ENCODE measurements around the gene C1QL4.
"Not testable (repeated sequence)": the region's sequence is repeated elsewhere in the genome, so short reads cannot be mapped to it uniquely, and the experiment has no call there.

The C1QL4 gene

GRCh38 chr12:49301760-49302159 lies 35.2 kb downstream of the C1QL4 start:
- DNase-seq (ENCODE audit: low spot score) = no peak

GRCh38 chr12:49298160-49298559 lies 38.8 kb downstream of the C1QL4 start:
- no peak for DNase-seq (ENCODE audit: low spot score)

GRCh38 chr12:49297695-49298060 lies 39.3 kb downstream of the C1QL4 start:
- DNase-seq (ENCODE audit: low spot score) = no peak

GRCh38 chr12:49296836-49297694 lies 39.9 kb downstream of the C1QL4 start:
- DNase-seq (ENCODE audit: low spot score) = no peak

- peak; percentile 66 for DNase-seq (ENCODE audit: low spot score)
Observed at GRCh38 chr12:49296034-49296835, 40.8 kb downstream of the C1QL4 start.

GRCh38 chr12:49295082-49295936 lies 41.7 kb downstream of the C1QL4 start, which contains the start of gene PRPH:
TSS of gene PRPH (plus strand) at chr12:49295147. CDS start at chr12:49295201, 54 bp downstream.
- no peak for DNase-seq (ENCODE audit: low spot score)

- DNase-seq (ENCODE audit: low spot score) = no peak
Observed at GRCh38 chr12:49294804-49295081, 42.2 kb downstream of the C1QL4 start.

- no peak for DNase-seq (ENCODE audit: low spot score)
Observed at GRCh38 chr12:49294086-49294803, 42.7 kb downstream of the C1QL4 start.

GRCh38 chr12:49293056-49293956 lies 43.7 kb downstream of the C1QL4 start:
- DNase-seq (ENCODE audit: low spot score) = no peak

GRCh38 chr12:49292729-49293055 lies 44.3 kb downstream of the C1QL4 start:
- DNase-seq (ENCODE audit: low spot score) = no peak

GRCh38 chr12:49288922-49289555 lies 47.9 kb downstream of the C1QL4 start:
- DNase-seq (ENCODE audit: low spot score) = no peak

- DNase-seq (ENCODE audit: low spot score) = peak; percentile 73
Observed at GRCh38 chr12:49288412-49288853, 48.6 kb downstream of the C1QL4 start.

GRCh38 chr12:49287876-49288275 lies 49.1 kb downstream of the C1QL4 start:
- no peak for DNase-seq (ENCODE audit: low spot score)

GRCh38 chr12:49284672-49285071 lies 52.3 kb downstream of the C1QL4 start:
- no peak for DNase-seq (ENCODE audit: low spot score)

- no peak for DNase-seq (ENCODE audit: low spot score)
Observed at GRCh38 chr12:49283541-49284429, 53.2 kb downstream of the C1QL4 start.

- not testable (repeated sequence) for DNase-seq (ENCODE audit: low spot score)
Observed at GRCh38 chr12:49282740-49283375, 54.1 kb downstream of the C1QL4 start.

All from hematopoietic multipotent progenitor cell treated with erythropoietin and hydrocortisone succinate and interleukin-3 and kit ligand, for 15 days (in vitro differentiated cells).